B cell (primary cell): ENCODE measurements around the gene UPB1.

ENCODE experiments used
- EZH2 ChIP-seq: IDR thresholded peaks from 2 replicates; pipeline ENCODE4 v1.6.1; 2012; ENCODE audit warnings: borderline replicate concordance, low read depth, mild to moderate bottlenecking, moderate library complexity, low read length; ENCODE audit not compliant: insufficient read depth, poor library complexity, severe bottlenecking
- TF ChIP-seq, protein P1 (sequence below): fragments of 200-600 bp; IDR thresholded peaks from one replicate; pipeline ENCODE4 v1.8.0; 2022; ENCODE audit warnings: antibody characterized with exemption, mild to moderate bottlenecking

DNA sequence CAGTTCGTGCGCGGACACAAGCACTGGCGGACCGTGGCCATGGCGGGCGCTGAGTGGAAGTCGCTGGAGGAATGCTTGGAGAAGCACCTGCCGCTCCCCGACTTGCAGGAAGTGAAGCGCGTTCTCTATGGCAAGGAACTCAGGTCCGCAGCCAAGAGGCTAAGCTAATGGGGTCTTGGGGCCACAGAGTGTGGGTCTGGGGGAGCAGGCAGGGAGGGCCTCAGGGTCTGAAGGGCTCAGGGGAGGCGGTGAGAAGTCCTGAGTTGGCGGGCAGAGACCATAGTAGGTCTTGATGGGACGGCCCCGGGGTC is 188 bp downstream of the UPB1 start:
- TF ChIP-seq, protein P1, sequence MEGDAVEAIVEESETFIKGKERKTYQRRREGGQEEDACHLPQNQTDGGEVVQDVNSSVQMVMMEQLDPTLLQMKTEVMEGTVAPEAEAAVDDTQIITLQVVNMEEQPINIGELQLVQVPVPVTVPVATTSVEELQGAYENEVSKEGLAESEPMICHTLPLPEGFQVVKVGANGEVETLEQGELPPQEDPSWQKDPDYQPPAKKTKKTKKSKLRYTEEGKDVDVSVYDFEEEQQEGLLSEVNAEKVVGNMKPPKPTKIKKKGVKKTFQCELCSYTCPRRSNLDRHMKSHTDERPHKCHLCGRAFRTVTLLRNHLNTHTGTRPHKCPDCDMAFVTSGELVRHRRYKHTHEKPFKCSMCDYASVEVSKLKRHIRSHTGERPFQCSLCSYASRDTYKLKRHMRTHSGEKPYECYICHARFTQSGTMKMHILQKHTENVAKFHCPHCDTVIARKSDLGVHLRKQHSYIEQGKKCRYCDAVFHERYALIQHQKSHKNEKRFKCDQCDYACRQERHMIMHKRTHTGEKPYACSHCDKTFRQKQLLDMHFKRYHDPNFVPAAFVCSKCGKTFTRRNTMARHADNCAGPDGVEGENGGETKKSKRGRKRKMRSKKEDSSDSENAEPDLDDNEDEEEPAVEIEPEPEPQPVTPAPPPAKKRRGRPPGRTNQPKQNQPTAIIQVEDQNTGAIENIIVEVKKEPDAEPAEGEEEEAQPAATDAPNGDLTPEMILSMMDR = no peak
- TF ChIP-seq EZH2 = no peak
